ENCODE data around the gene NINJ2. TPM values are rescaled to one million over a fixed set of nuclear protein-coding genes. Genes with fewer than 3 reads are reported as not detected.

Gene NINJ2
- total RNA-seq, 1 donor: 0.43 TPM

- no peak for TF ChIP-seq CTCF (IDR thresholded peaks at IDR 0.05; ENCODE audit: insufficient read depth, low read depth, low read length)
- H3K4me3 ChIP-seq (ENCODE audit: low read depth, low read length): no peak overlapping the region
- DNase-seq (ENCODE audit: low read depth): no peak
These were observed 22.1 kb upstream of the NINJ2 start for GRCh38 chr12:685388-685787.

DNA sequence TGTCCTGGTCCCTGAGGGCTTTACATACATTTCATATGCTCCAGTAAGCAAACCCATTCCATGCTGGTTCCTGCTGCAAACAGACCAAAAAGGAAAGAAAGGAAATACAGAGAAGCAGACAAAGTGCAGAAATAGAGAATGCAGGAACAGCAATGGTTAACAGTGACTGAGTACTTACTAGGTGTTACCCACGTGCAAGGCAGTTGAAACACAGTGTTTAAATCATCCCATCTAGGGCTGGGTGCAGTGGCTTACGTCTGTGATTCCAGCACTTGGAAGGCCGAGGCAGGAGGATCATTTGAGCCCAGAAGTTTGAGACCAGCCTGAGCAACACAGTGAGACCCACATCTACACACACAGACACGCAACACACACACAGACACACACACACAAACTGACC is 21.2 kb upstream of the NINJ2 start:
- DNase-seq (ENCODE audit: low read depth): no peak
- TF ChIP-seq CTCF (IDR thresholded peaks at IDR 0.05; ENCODE audit: insufficient read depth, low read depth, low read length): no peak
- H3K4me3 ChIP-seq (ENCODE audit: low read depth, low read length): no peak overlapping the region

- H3K4me3 ChIP-seq (ENCODE audit: low read depth, low read length): no peak overlapping the region
- no peak for TF ChIP-seq CTCF (IDR thresholded peaks at IDR 0.05; ENCODE audit: insufficient read depth, low read depth, low read length)
- no peak for DNase-seq (ENCODE audit: low read depth)
These were observed 18.5 kb upstream of the NINJ2 start for GRCh38 chr12:681568-682256.

DNA sequence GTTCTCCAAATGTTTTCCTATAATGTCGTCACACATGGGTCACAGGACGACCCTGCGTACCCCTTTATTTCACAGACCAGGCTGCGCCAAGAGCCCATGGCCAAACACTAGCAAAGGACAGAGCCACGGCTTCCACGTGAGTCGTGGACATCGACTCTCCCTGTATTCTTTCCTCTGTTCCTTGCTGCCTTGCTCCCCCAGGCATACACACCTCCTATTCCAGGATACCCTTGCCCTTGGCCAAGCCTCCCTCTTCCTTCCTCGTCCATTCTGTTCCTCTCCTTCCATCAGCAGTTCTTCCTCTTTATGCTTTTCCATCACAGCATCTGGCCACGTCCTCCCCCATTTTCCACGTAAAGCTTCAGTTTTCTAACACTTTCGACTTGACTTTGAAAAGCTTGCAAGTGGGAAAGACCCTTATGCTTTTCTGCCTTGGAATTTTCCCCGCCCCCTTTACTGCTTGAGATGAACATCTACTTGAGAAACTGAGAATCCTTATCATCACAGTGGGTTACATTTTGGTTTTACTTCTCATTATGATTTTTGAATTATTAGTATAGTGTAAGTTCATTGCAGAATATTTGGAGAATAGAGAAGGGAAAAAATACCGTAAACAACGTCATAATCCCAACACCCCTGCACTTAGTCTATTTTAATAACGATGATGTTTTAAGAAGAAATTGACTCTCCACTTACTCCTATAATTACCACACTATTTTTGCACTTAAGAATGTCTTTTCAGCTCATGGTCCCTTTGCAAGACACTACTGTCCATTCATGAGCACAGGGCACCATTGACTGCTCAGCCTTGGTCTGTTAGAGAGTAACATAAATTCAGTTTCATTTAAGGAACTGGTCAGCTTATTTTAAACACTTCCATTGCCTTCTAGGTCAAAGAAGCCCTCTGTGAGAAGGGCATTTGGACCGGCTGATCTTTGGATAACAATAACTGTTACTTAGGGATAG is 15.8 kb upstream of the NINJ2 start:
- no peak overlapping the region for H3K4me3 ChIP-seq (ENCODE audit: low read depth, low read length)
- no peak for TF ChIP-seq CTCF (IDR thresholded peaks at IDR 0.05; ENCODE audit: insufficient read depth, low read depth, low read length)
- DNase-seq (ENCODE audit: low read depth): no peak

GRCh38 chr12:675562-675961 is 12.3 kb upstream of the NINJ2 start:
- DNase-seq (ENCODE audit: low read depth): no peak
- no peak overlapping the region for H3K4me3 ChIP-seq (ENCODE audit: low read depth, low read length)
- TF ChIP-seq CTCF (IDR thresholded peaks at IDR 0.05; ENCODE audit: insufficient read depth, low read depth, low read length): no peak

DNA sequence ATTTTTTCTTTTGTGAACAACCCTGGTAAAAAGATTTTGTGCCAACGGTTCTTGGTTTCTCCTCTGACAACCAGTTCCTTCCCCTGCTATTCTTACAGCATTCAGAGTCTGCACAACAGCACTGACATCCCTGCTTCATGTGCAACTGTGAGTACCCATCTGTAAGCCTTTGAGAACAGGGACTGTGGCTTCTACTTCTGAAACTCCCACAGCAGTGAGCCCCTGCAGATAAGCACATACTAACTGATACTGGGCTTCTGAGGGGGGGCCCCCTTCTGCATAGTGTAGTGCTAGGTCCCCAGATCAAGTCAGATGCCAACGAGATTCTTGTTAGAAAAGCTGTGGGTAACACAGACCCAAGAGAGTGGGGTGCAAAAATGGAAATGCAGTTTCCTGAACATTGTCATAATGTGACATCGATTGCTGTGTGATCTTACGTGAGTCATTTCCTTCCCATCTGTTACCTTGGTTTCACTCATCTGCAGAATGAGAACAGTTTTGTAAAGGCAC is 11.1 kb upstream of the NINJ2 start:
- H3K4me3 ChIP-seq (ENCODE audit: low read depth, low read length): no peak overlapping the region
- no peak for DNase-seq (ENCODE audit: low read depth)
- TF ChIP-seq CTCF (IDR thresholded peaks at IDR 0.05; ENCODE audit: insufficient read depth, low read depth, low read length): no peak

Measured in fibroblast of villous mesenchyme (primary cell).